ENCODE measurements around the gene SLC50A1. TPM values are rescaled to one million over a fixed set of nuclear protein-coding genes. Genes with fewer than 3 reads are reported as not detected.

The SLC50A1 gene
- polyA plus RNA-seq, 3 donors = 52.9 to 57.0 (median 55.8) TPM

GRCh38 chr1:155169541-155169940 is 33.9 kb downstream of the SLC50A1 start:
- DNase-seq (ENCODE audit: low read depth in 3 of 3, low spot score in 2 of 3) = no peak

- no peak for DNase-seq (ENCODE audit: low read depth in 3 of 3, low spot score in 2 of 3)
Observed at GRCh38 chr1:155170101-155170785, 34.6 kb downstream of the SLC50A1 start.

GRCh38 chr1:155170806-155171205 is 35.2 kb downstream of the SLC50A1 start:
- no peak for DNase-seq (ENCODE audit: low read depth in 3 of 3, low spot score in 2 of 3)

- no peak for DNase-seq (ENCODE audit: low read depth in 3 of 3, low spot score in 2 of 3)
Observed at GRCh38 chr1:155171836-155172731, 36.4 kb downstream of the SLC50A1 start.

GRCh38 chr1:155172732-155173477 is 37.3 kb downstream of the SLC50A1 start, which contains the start of gene KRTCAP2:
Gene KRTCAP2, minus strand, starts transcription at chr1:155173304. Its CDS starts 80 bp downstream, at chr1:155173224.
- peak in 2 of 3 donors; percentile 93 for DNase-seq (ENCODE audit: low read depth in 3 of 3, low spot score in 2 of 3)

GRCh38 chr1:155173478-155174323 is 38.0 kb downstream of the SLC50A1 start, which contains the start of gene TRIM46:
Gene TRIM46, plus strand, starts transcription at chr1:155173849. Its CDS starts 118 bp downstream, at chr1:155173967.
- DNase-seq (ENCODE audit: low read depth in 3 of 3, low spot score in 2 of 3) = no peak

- no peak for DNase-seq (ENCODE audit: low read depth in 3 of 3, low spot score in 2 of 3)
Observed at GRCh38 chr1:155174324-155175280, 39.0 kb downstream of the SLC50A1 start.

GRCh38 chr1:155175281-155175926 is 39.8 kb downstream of the SLC50A1 start:
- DNase-seq (ENCODE audit: low read depth in 3 of 3, low spot score in 2 of 3) = no peak

GRCh38 chr1:155175927-155176371 is 40.3 kb downstream of the SLC50A1 start:
- no peak for DNase-seq (ENCODE audit: low read depth in 3 of 3, low spot score in 2 of 3)

GRCh38 chr1:155176544-155177071 is 41.0 kb downstream of the SLC50A1 start:
- DNase-seq (ENCODE audit: low read depth in 3 of 3, low spot score in 2 of 3) = no peak

- DNase-seq (ENCODE audit: low read depth in 3 of 3, low spot score in 2 of 3) = no peak
Observed at GRCh38 chr1:155177192-155177917, 41.7 kb downstream of the SLC50A1 start.

- DNase-seq (ENCODE audit: low read depth in 3 of 3, low spot score in 2 of 3) = no peak
Observed at GRCh38 chr1:155177918-155178281, 42.2 kb downstream of the SLC50A1 start.

- DNase-seq (ENCODE audit: low read depth in 3 of 3, low spot score in 2 of 3) = no peak
Observed at GRCh38 chr1:155178441-155179111, 42.9 kb downstream of the SLC50A1 start.

GRCh38 chr1:155179112-155180031 is 43.7 kb downstream of the SLC50A1 start:
- DNase-seq (ENCODE audit: low read depth in 3 of 3, low spot score in 2 of 3) = no peak

GRCh38 chr1:155181371-155182051 is 45.9 kb downstream of the SLC50A1 start:
- no peak for DNase-seq (ENCODE audit: low read depth in 3 of 3, low spot score in 2 of 3)
